Activated CD4-positive, alpha-beta T cell treated with anti-CD3 and anti-CD28 coated beads, Interleukin-2, amount 50 U/mL, for 48 hours (primary cell): ENCODE measurements around the gene COL16A1.
A peak's percentile ranks its signal among the peaks of the same experiment; 100 is the strongest.

ENCODE experiments used
- DNase-seq, 2 experiments: peaks; one replicate each; pipeline ENCODE4 v3.0.0-alpha.2; 2020

COL16A1 gene

DNA sequence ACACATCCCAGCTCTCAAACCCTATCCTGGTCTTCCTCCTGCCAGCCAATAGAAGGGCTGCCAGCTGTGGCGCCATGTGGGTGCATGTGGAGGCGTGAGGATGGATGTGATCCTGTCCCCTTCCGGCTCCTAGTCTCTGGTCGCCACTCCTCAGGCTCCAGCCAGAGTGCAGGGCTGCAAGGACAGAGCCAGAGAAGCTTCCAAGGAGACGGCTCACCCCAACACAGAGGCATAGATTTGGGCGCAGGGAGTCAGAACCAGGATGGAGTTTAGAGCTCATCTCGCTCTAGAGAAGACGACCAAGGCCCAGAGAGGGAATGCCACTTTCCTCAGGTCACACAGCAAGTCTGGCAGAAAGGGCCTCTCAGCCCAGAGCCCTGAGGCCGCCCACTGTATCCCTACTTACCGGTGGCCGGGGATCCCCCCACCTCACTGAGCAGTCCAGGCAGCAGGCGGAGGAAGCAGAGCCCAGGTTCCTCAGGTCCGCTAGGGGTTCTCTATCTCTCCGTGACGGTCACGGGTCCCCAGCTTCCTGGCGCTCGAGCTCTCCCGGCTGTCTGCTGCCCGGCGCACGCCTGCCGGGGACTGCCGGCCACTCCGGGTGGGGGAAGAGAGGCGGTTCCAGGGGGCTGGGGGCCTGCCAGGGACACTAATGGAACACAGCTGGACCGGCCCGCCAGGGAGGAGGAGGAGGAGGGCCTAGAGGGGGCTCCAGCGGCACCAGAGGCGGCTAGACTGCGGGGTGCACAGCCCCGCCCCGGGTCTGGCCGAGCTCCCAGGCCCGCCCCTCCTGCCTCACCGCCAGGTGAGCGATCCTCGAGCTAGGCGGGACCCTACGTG, at the start of gene COL16A1:
Gene COL16A1 (minus strand): TSS at position 587 of the 840 bp plus-strand sequence. CDS start 1,824 bp downstream, outside the sequence.
- no peak for DNase-seq

DNA sequence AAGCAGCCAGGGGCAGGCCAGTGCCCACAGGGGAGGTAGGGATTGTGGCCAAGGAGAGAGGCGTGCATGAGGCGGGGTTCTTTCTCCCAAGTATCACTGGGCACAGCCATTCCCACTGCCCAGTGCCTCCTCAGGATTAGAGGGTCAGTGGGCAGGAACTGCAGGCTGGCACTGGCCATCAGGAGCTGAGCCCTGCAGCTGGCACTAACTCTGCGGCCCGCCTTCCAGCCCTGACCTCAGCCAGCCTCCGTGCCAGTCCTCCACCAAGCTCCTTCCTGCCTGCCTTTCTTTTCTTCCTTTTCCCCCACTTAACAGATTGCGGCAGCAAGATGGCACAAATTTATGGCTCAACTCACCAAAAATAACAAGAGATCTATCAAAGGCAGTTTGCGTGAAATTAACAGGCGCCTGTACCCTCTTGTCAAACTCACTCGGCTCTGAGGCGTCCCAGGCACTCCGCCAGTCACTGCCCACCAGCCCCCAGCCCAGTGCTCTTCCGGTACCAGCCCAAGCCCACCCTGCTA, 49.2 kb upstream of the COL16A1 start:
- DNase-seq: no peak

DNA sequence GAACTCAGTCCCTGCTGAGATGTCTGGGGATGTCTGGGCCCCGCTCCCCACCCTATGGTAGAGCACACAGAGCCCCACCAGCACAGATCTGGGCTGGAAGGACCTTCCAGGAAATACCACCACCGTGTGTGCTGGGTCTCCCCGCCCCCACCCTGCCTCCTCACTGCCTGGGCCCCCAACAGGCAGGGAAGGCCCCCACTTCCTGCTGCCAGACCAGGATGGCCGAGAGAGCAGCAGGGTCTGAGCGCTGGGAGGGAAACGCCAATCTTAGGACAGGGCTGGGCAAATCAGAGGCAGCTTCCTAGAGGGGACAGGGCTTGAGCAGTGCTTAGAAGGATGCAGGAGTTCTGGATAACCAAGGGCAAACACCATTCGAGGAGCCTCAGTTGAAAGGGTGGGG, 48.4 kb upstream of the COL16A1 start:
- no peak for DNase-seq

DNA sequence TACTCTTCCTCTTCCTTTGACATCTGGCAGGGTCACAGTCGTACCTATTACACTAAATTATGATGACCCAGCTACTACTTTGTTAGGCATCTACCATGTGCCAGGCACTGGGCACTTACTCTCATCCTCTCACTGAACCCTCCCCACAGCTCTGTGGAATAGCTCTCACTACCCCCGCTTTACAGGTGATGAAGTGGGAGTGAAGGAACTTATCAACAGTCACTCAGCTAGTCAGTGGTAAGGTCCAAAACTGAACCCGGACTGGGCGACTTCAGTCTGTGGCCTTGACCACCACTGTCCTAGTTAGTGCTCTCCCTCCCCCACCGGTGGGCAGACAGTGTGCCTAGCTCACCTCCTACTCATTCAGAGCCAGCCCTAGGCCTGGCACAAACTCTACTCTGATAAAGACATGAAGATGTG, 48.0 kb upstream of the COL16A1 start:
- DNase-seq: no peak

DNA sequence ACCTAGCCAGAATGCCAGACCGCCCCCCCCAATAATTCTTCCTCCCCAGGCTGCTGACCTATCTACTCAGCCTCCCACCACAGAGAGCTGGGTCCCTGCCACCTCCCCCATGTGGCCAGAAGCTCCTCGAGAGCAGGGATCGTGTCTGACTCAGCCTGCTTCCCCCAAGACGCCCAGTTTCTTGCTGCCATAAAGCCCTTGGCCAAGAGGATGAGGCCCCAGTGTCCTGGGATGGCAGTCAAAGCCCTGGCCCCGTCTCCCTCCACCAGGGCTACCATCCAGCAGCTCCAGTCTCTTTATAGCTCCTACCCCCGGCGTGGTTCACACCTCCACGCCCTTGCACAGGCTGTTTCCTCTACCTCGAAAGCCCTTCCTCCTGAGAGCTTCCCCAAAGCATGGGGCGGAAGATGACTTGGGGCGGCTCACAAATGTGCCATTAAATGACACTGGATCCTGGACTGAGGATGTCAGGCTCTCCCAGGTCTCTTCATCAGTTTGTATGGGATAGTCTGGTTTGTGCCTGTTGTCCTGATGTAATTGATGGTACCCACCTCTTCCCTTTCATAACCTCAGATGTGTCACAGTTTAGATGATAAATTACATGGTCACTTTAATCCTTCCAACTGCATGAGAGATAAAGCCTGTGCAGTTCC, 47.2 kb upstream of the COL16A1 start:
- no peak for DNase-seq

DNA sequence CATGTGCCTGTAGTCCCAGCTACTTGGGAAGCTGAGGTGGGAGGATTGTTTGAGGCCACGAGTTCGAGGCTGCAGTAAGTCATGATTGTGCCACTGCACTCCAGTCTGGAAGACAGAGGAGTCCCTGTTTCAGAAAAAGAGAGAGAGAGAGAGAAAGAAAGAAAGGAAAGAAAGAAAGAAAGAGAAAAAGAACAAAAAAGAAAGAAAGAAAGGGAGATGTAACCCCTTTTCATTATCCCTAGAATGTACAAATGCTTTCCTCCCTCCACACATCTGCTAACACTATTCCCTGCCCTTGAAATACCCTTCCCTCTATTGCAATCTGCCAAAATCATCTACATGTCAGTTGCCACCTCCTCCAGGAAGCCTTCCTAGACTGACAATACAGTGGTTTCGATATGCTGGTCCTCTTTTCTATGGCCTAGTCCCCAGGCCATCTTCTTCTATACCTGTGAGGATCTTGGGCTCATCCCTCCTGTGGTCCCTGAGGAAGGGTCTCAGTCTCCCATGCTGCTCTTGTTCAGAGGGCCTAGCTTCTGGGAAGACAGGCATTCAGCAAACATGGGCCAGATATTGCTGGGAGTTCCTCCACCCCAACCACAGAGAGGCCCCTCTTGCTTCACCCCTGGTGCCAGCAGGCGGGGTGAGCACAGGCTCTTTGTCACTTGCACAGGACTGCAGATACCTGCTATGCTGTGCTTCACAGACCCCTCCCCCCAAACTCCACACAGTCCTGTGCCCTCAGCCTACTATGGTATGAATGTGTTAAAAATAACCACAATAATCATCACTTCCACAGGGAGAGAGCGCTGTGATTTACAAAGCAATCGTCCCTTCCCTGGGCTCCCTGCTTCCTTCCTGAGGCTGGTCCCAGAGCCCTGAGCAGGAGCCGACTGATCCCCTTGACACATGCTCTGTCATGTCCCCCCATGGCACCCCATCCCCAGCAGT, 46.2 kb upstream of the COL16A1 start:
- DNase-seq: no peak

DNA sequence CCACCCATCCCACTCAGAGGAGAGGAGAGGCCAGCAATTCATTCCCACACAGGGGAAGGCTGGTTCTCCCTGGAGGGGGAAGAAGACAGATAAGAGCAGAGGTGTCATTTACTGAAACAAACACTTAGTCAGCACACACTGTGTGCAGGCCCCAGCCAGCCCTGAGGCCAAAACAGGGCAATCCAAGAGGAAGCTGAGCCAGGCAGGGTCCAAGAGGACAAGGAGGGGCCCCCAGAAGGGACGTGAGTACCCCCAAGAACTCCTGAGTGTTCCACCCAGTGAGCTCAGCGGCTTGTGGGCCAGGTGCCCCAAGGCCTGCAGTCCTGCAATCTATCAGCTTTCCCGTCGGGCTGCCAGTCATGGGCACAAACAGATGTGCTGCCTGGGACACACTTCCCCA, 44.5 kb upstream of the COL16A1 start:
- DNase-seq: no peak

DNA sequence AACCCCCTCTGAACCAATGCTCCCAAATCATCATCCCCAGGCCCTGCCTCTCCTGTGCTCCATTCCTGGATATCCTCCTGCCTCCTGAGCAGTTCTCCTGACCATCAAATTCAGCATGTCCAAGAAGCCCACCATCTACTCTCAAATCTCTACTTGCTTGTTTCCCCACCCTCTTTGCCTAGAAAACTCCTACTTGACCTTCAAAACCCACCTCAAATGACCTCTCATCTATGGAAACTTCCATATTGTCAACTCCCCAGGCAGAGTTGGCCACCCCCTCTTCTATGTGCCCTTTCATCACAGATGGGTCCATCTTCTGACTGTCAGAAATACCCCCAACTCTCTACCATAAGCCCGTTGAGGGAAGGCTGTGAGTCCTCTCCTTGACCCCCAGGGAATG, 43.5 kb upstream of the COL16A1 start:
- no peak for DNase-seq

DNA sequence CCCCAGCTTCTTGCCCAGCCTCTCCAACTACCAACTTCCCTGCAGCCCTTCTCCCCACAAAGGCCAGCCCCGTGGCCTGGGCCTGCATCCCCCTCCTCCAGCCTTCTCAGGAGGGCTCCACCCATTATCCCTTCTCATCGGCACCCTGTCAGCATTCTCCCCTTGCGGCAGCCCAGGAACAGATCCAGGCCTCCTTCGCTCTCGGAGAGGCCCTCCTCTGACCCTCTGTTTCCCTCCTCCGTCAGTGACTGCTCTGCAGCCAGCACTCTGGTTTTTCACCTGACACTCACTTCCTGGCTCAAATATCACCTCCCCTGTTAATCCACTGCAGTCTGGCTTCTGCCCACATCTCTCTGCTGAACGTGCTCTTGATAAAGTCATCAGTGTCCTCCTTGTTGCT, 42.9 kb upstream of the COL16A1 start:
- DNase-seq: no peak

DNA sequence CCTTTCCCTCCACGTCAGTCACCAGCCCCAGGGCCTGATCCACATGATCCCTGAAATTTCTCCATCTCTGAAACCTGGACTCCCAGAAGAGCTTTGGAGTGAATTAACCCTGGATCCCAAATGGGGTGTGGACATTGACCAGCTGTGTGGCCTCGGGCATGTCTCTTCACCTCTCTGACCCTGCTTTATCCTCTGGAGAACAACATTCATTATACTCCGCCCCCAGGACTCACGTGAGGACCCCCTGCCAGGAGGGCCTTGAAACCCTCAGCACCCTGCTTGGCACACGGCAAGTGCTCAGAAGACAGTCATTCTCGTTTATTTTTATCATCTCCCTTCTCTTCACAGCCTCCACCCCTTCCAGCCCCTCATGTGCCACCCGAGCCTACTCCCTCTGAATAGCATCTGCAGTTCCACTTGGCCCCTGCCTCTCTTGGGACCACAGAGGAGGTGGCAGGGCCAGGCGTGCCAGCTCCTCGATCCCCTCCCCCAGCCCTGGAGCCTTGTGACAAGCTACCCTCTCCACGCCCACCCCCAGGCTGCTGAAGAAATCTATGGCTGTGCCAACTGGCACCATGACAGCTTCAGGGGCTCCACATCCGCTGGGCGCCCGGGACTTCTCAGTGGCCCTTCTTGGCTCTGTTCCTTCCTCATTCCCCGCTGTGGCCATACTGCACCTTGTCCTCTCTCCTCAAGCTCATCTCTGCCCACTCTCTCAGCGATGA, 42.3 kb upstream of the COL16A1 start:
- no peak for DNase-seq

DNA sequence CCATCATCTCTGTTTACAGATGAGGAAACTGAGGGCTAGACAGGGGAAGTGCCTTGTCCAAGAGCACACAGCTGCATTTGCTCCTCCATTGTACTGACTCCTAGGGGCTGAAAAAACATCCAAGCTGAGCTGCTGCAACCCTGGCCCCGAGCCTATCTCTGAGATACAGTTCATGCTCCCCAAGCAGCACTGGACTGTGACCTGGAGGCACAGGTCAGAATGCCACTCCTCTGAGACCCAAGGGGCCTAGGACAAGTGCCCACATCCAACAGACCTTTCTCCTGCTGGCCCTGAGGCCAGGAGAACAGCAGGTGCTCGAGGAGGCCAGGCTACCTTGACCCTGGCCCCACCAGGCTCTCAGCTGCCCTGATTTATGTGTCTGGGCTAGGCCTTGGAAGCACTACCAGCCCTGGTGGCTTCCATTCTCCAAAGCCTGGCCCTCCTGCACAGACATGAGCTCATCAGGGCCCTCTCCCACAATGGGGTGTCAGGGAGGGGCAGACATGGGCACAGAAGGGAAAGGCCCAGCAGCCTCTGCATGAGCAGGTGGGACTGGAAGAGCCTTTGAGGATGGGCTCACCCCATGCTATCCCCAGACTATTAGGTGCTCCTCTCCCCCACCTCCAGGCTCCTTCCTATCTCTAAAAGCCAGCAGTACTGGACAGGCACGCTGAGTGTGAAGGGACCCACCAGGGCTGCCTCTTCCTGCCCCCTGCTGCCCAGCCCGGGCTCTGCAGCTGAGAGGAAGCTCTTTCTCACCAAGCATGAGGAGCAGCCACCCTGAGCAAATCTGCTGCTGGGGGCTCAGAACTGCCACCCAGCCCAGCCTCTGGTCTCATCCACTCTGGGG, 41.5 kb upstream of the COL16A1 start:
- peak; percentile 62 to 70 for DNase-seq

DNA sequence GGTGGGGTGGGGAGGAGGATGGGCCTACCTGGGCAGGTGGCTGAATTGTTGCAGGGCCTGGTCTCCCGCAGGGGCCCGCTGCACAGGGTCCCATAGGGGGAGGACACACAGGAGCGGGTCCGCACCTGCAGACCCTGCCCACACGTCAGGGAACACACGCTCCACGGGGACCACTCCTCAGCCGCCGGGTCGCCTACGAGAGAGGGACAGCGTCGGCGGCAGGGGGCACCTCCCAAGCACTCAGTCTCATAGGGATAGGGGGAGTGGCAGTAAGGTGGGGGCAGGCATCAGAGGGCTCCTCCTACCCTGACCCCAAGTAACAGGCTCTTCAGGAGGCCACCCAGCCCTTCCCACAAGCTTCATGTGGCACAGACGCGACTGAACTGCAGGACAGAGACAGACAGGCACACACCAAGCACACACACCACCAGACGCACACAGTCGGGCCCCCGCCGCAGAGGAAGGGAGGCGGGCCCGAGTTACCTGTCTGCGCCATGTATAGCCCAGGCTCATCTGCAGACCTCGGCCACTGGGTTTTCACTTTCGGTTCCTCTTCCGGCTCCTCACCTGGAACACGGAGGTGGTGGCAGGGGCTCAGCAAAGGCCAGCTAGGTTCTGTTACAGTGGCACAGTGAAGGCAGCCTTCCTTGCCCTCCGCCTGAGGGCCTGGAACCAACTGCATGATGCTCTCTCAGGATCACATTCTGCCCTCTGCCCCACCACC, 40.5 kb upstream of the COL16A1 start:
- no peak for DNase-seq

DNA sequence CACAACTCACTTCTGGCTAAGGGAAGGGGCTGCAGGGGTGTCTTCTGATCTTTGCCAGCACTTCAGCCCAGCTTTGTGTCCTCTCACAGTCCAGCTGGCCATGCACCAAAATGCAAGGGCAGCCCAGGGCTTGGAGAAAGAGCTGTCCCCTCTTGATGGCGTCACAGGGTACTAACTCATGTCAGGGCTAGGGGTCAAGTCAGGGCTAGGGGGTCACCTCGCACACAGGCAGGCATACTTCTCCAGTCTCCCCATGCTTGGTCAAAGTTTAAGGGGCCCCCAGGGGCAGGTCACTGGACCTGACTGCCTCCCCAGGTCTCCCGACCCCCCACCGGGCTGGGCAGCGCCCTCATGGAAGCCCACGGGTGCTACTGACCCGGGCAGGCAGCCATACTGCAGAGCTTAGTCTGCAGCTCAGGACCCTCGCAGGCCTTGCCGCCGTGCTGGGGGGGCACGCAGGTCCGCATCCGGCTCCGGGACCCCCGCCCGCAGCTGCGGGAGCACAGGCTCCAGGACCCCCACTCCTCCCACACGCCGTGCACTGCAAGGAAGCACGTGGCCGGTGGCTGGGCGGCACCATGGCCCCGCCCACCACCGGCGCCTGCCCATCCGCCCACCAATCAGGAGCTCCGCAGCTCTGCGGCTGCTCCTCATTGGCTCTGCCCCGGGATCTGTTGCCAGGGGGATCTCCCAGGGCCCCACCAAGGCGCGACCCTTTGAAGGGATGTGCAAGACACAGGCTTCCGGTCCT, 38.8 kb upstream of the COL16A1 start:
- DNase-seq: no peak

DNA sequence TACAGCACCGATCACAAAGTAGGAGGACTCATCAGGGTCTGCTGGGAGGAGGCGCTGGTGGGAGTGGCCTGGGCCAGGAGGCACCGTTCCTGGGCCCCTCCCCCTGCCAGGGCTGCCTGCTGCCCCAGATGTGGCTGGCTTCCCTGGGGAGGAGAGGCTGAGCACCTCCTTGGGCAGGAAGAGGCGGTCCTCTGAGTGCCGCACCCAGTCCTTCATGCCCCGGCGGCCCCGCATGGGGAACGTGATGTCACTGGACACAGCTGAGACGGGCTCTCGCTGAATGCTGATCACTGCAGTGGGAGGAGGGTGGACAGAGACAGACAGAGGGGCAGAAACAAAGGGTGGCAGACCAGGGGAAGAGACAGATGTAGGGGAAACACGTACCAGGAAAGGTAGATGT, 35.5 kb upstream of the COL16A1 start:
- DNase-seq: peak; percentile 59 to 66

DNA sequence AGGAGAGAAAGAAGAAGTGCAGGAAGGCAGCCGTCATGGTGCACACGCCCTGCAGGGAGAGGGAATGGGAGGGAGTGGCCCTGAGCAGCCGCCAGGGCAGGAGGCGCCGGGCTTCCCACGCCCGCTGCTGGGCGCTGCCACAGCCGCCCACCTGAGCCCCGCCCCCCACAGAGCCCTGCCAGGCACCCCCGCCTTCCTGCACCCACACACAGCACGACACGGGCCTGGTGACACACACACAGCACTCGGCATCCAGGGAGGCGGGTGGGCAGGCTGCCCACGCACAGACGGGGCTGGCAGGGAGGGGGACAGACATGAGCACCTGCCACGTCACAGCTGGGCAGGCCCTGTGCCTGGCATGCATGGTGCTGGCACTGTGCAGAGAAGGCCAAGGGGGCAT, 32.9 kb upstream of the COL16A1 start:
- DNase-seq: no peak

DNA sequence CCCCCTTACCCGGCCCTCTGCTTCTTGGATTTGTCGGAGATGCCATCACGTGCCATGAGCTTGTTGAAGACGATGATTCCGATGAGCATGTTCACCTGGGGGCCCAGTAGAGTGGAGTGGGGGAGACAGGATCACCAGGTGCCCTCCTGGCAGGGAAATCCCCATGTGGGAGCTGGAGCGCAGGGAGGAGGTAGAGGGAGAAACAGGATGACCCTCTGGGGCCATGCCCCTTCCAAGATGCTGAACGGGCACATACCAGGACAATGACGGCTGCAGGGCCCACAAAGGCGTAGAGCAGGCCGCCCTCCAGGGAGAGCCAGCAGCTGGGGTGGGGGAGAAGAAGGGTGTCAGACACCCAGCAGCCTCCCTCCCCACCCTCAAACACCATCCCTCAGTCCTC, 31.8 kb upstream of the COL16A1 start:
- DNase-seq: no peak

DNA sequence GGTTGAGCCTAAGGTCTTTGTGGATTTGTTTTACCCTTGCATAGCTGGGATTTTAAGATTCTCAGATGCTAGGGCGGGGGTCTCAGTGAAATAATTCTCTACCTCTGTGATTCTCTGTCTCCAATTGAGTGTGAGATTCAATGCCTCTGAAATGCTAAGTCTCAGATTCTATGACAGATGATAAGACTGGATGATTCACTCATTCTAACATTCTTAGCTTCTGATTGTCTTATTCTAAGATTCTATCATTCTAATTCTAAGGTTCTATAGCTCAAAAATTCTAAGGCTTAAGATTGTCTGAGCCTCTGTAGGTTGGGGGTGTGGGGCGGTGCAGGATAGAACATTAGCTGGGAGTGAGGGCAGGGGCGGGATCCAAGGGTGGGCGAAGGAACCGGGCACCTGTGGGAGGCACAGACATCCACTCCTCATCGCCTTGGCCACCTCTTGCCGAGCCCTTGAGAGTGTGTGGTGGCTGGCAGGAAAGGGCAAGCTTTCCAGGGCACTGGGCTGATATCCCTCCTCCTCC, 30.8 kb upstream of the COL16A1 start:
- DNase-seq: no peak

DNA sequence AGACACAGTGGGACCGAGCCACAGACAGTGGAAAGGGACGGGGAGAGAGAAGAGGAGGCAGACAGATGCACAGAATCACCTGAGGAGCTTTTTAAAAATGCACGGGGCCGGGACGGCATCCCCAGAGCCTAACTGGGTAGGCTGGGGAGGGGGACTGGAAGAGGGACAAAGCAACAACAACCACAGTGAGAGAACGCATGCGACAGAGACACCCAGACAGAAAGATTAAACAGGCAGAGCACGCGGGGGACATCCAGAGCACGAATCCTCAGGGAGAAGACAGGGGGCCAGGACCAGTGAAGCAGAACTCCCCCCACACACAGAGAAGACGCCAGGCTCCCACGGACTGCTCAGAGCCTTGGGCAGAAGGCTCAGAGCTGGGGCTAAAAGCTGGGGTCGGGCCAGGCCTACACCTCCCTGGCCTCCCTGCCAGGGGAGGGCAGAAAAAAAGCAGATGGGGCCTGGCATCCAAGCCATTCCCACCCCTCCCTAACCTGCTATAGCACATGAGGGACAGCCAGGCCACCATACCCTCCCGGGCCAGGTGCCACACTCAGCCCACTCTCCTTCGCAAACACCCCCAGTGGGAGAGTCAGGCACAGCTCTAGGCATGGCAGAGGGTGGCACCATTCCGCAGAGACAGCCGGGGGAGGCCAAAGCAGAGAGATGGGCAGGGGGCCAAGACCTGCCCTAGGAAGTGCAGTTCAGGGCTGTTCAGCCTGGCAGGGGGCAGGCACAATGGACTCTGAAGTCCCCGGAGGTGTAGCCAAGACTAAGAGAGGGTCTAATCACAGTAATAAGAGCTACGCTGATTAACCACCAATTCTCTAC, 29.8 kb upstream of the COL16A1 start:
- no peak for DNase-seq
